Measurements from ENCODE around the gene GAK.

The GAK gene

GRCh38 chr4:844752-845232 is 87.3 kb downstream of the GAK start:
- no peak for DNase-seq

GRCh38 chr4:839675-840443 is 92.3 kb downstream of the GAK start:
- DNase-seq = no peak

- no peak for DNase-seq
These were observed 94.3 kb downstream of the GAK start for GRCh38 chr4:837772-838171.

- DNase-seq = no peak
These were observed 95.3 kb downstream of the GAK start for GRCh38 chr4:836750-837301.

- no peak for DNase-seq
These were observed 96.1 kb downstream of the GAK start for GRCh38 chr4:836003-836511.

GRCh38 chr4:835148-836002 is 96.7 kb downstream of the GAK start:
- DNase-seq = no peak

- DNase-seq = no peak
These were observed 97.6 kb downstream of the GAK start for GRCh38 chr4:834368-835147.

- no peak for DNase-seq
These were observed 98.3 kb downstream of the GAK start for GRCh38 chr4:833731-834367.

- no peak for DNase-seq
These were observed 99.0 kb downstream of the GAK start for GRCh38 chr4:833156-833555.

GRCh38 chr4:832536-832935 is 99.6 kb downstream of the GAK start:
- no peak for DNase-seq

- DNase-seq = no peak
These were observed 100.0 kb downstream of the GAK start for GRCh38 chr4:832108-832507.

- no peak for DNase-seq
These were observed 100.7 kb downstream of the GAK start for GRCh38 chr4:831483-831805.

- no peak for DNase-seq
These were observed 101.3 kb downstream of the GAK start for GRCh38 chr4:830601-831482.

GRCh38 chr4:829761-830600 is 102.1 kb downstream of the GAK start:
- no peak for DNase-seq

GRCh38 chr4:829291-829690 is 102.8 kb downstream of the GAK start:
- DNase-seq = no peak

GRCh38 chr4:828641-829271 is 103.4 kb downstream of the GAK start:
- DNase-seq = no peak

- peak; percentile 28 for DNase-seq
These were observed 104.7 kb downstream of the GAK start for GRCh38 chr4:827209-828081.

GRCh38 chr4:826508-827208 is 105.5 kb downstream of the GAK start:
- peak; percentile 53 for DNase-seq
